K562 (cell line): ENCODE measurements around the gene PIK3R6. TPM values are rescaled to one million over a fixed set of nuclear protein-coding genes. Genes with fewer than 3 reads are reported as not detected.

Experiments
- ATAC-seq: fragments of 200-7000 bp; cut with Tn5 transposase; 3 replicates; pipeline ENCODE4 v1.9.1; 2020; ENCODE audit warnings: moderate library complexity
- BruUV-seq: library from RNA; stranded (reverse); fragments of 400-500 nt; replicated peaks from 2 replicates; lab custom pipeline; 2021; lab: Mats Ljungman, UMichigan
- CTCF ChIA-PET: fragments of 300-600 bp; formaldehyde crosslinking; extraction: SDS; loops from one replicate; lab custom pipeline; 2021; ENCODE audit warnings: low intra/inter-chr PET ratio; lab: Yijun Ruan, JAX
- POLR2A ChIA-PET: fragments of 300-600, 350-650 bp; sonication (Branson Sonifier 250); formaldehyde crosslinking; extraction: SDS; loops from one replicate; lab custom pipeline; 2021; ENCODE audit warnings: antibody characterized with exemption, inconsistent platforms; lab: Yijun Ruan, JAX
- DNase-seq, 4 experiments: peaks; one replicate each; pipeline versions ENCODE4 v3.0.0 to v3.0.0-alpha.2; 2011 to 2018; ENCODE audit warnings: low spot score in 3 of 4, mixed read lengths in 3 of 4; ENCODE audit errors: extremely low read depth in 1 of 4
- FAIRE-seq: peaks from 2 replicates; lab custom pipeline; 2011; peaks lifted over from hg19 to GRCh38; lab: Jason Lieb, UNC
- H2AFZ ChIP-seq: 2 replicates; pipeline ENCODE4 v1.6.0; 2011; ENCODE audit warnings: low read depth, low read length, control low read depth, inconsistent platforms
- H3K27ac ChIP-seq: fragments of 200-600 bp; 3 replicates; pipeline ENCODE4 v1.8.0; 2011; ENCODE audit warnings: low read depth, mild to moderate bottlenecking, control low read depth, inconsistent platforms, low read length, moderate library complexity, mixed read lengths; ENCODE audit errors: extremely low read depth
- H3K27me3 ChIP-seq, 2 experiments: fragments of 300-600 bp in 1 of 2; 2 replicates in 1 of 2; 3 replicates in 1 of 2; pipeline versions ENCODE4 v1.6.0 to v1.8.0; 2011; ENCODE audit warnings: inconsistent platforms in 2 of 2, low read length in 2 of 2, mild to moderate bottlenecking in 1 of 2, mixed read lengths in 1 of 2, moderate library complexity in 1 of 2; ENCODE audit not compliant: control insufficient read depth in 2 of 2, insufficient read depth in 2 of 2
- H3K36me3 ChIP-seq: fragments of 300-600 bp; 3 replicates; pipeline ENCODE4 v1.8.0; 2011; ENCODE audit warnings: mild to moderate bottlenecking, low read length, inconsistent platforms; ENCODE audit not compliant: control insufficient read depth, insufficient read depth
- H3K4me1 ChIP-seq, 2 experiments: fragments of 200-600 bp in 1 of 2; replicated peaks in 1 of 2; 2 replicates in 1 of 2; 3 replicates in 1 of 2; pipeline versions ENCODE4 v1.5.1 to v1.8.0; 2011; ENCODE audit warnings: inconsistent platforms in 2 of 2, low read length in 2 of 2, mild to moderate bottlenecking in 1 of 2, mixed read lengths in 1 of 2, moderate library complexity in 1 of 2; ENCODE audit not compliant: control insufficient read depth in 2 of 2, insufficient read depth in 2 of 2
- H3K4me2 ChIP-seq: 2 replicates; pipeline ENCODE4 v1.6.1; 2011; ENCODE audit warnings: low read length, control low read depth, inconsistent platforms, mixed read lengths; ENCODE audit not compliant: insufficient read depth
- H3K4me3 ChIP-seq: fragments of 200-600 bp; sonication (generic), shearing (Covaris generic); 2 replicates; pipeline ENCODE4 v1.5.1; 2016; ENCODE audit warnings: control low read depth, inconsistent platforms
- H3K79me2 ChIP-seq: fragments of 200-600 bp; 3 replicates; pipeline ENCODE4 v1.8.0; 2011; ENCODE audit warnings: low read length, inconsistent platforms; ENCODE audit not compliant: control insufficient read depth, insufficient read depth
- H3K9ac ChIP-seq, 2 experiments: 2 replicates each; pipeline versions ENCODE4 v1.6.0 to v1.6.1; 2011; ENCODE audit warnings: low read depth in 2 of 2, low read length in 2 of 2, control low read depth in 1 of 2, inconsistent platforms in 1 of 2, mild to moderate bottlenecking in 1 of 2, mixed read lengths in 1 of 2; ENCODE audit not compliant: insufficient read depth in 1 of 2
- H3K9me1 ChIP-seq: one replicate; pipeline ENCODE4 v1.6.0; 2011; ENCODE audit warnings: inconsistent platforms, mild to moderate bottlenecking, low read length, moderate library complexity; ENCODE audit not compliant: control insufficient read depth, insufficient read depth
- H3K9me3 ChIP-seq: replicated peaks from 2 replicates; pipeline ENCODE4 v1.5.1; 2011; ENCODE audit warnings: low read depth, low read length, inconsistent platforms; ENCODE audit not compliant: control insufficient read depth, insufficient read depth
- H4K20me1 ChIP-seq: replicated peaks from 2 replicates; pipeline ENCODE4 v1.6.1; 2011; ENCODE audit warnings: low read length, inconsistent platforms, mixed read lengths; ENCODE audit not compliant: control insufficient read depth, insufficient read depth
- HSF4 ChIP-seq: fragments of 250-450 bp; sonication (Bioruptor Pico); IDR thresholded peaks from 2 replicates; pipeline ENCODE4 v2.1.2; 2022; ENCODE audit warnings: mild to moderate bottlenecking, moderate library complexity, borderline replicate concordance
- MTA2 ChIP-seq: fragments of 450-650 bp; IDR thresholded peaks from 2 replicates; pipeline ENCODE4 v1.6.1; 2016; ENCODE audit warnings: low read depth
- STAT5B ChIP-seq: fragments of 250-450 bp; sonication (Bioruptor Pico); IDR thresholded peaks from 2 replicates; pipeline ENCODE4 v1.8.0; 2021; ENCODE audit warnings: mild to moderate bottlenecking, inconsistent platforms
- WGBS: fragments of 100-300 bp; shearing (Covaris generic); methylation state at CpG from one replicate; pipeline ENCODE4 v1.1.6; 2016; ENCODE audit warnings: low coverage, mixed read lengths; ENCODE audit not compliant: insufficient coverage; ENCODE audit errors: missing lambda C conversion rate; 5-methylcytosine and 5-hydroxymethylcytosine counted together
- in situ Hi-C: fragments of 300-500 bp; cut with MboI; formaldehyde crosslinking; loops from 4 replicates; pipeline ENCODE4 v1.15.0; 2018; ENCODE audit warnings: inconsistent platforms, mixed read lengths
- intact Hi-C: fragments of 100-400 bp; cut with micrococcal nuclease; formaldehyde crosslinking; loops from 2 replicates; pipeline ENCODE4 v1.14.2; 2022
- polyA plus RNA-seq, 8 experiments: library from polyadenylated mRNA; depleted of rRNA in 4 of 8; stranded (reverse) in 5 of 8; unstranded in 3 of 8; fragments of >200 nt; fragmentation: Nextera tagmentation in 2 of 8; fragmentation: Illumina TruSeq in 1 of 8; extraction: Ambion mirVana in 2 of 8; extraction: Trizol in 1 of 8; gene quantifications; 2 replicates each; pipeline versions ENCODE4 v1.2.1 to v1.2.3, GENCODE V29; 2011 to 2014; ENCODE audit warnings: inconsistent platforms in 1 of 8, missing spikeins in 1 of 8
- total RNA-seq, 7 experiments: library from RNA; depleted of rRNA in 6 of 7; stranded (reverse); fragments of >200 nt in 6 of 7; fragmentation: Illumina TruSeq in 2 of 7; extraction: Trizol in 2 of 7; gene quantifications; 2 replicates each; pipeline versions ENCODE4 v1.2.1 to v1.2.3, GENCODE V29; 2011 to 2021; ENCODE audit warnings: low replicate concordance in 1 of 7
- TF ChIP-seq, protein P1 (sequence below), 2 experiments: fragments of 450-650 bp; formaldehyde crosslinking in 1 of 2; IDR thresholded peaks; 2 replicates each; pipeline versions ENCODE4 v1.4.0 to v1.6.1; 2014 to 2020; ENCODE audit warnings: mild to moderate bottlenecking in 2 of 2, borderline replicate concordance in 1 of 2, low read depth in 1 of 2

Gene PIK3R6
- total and polyA plus RNA-seq, 9 of the 15 experiments (the other 6 are each of a cell fraction or from before 2014, with no cell fraction given) = 0.04 TPM; not detected in 8

DNA sequence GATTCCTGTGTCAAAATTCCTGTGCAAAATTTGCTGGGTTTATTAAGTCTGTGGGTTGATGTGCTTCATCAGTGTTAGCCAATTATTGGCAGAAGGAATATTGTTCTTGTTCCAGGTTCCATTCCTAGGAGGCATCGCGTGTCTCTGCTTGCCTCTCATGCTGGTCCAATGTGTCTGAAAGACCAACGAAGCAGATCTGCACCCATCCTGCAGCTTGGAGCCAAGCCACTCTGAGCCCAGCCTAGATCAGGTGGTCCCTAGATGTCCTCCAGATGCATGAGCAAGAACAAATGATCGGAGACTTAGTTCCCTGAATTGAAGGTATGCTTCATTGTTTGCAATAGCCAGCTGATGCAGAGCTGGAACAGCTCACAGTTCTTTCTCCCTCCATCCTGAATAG lies 10.5 kb upstream of the PIK3R6 start:
- CTCF ChIA-PET = no interaction called here
- no peak for ATAC-seq

DNA sequence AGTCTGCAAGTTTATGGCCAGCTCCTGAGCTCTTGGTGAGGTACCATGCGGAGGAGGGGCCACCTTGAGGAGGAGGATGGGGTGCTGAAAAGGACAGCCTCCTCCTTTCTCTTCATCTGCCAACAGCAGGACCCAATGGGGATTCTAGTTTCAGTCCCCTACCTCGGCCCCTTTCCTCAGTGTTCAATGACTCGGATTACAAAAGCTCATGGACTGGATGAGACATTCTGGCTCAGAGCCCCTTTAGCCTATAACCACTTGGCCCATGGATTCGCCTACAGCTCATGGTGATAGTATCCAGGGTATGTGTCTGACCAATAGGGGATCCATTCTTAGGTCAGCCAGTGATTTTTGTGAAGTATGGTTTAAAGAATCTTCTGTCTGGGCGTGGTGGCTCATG lies 8.5 kb upstream of the PIK3R6 start:
- POLR2A ChIA-PET = no interaction called here
- H3K27me3 ChIP-seq = peaks cover 0 to 33% of the 10 kb centered on the region in 2 experiments; a peak in 3 of 5 replicates
- intact Hi-C loops = no loop called here

More for the DNA sequence above, 10.5 kb upstream of the PIK3R6 start:
- Histone ChIP-seq H3K27ac (no peak overlapping the region), H3K4me1 (no peaks in the 10 kb centered on the region; a peak in 1 of 5 replicates), H3K27me3 (peaks cover 0 to 29% of the 10 kb centered on the region in 2 experiments; a peak in 3 of 5 replicates), H3K79me2 (no peaks in the 10 kb centered on the region), H3K36me3 (no peaks in the 10 kb centered on the region), H2AFZ (no peak overlapping the region), H4K20me1 (no peaks in the 10 kb centered on the region), H3K9me1 (no peaks in the 10 kb centered on the region), H3K4me2 (no peak overlapping the region), H3K4me3 (no peak overlapping the region), H3K9me3 (no peaks in the 10 kb centered on the region)
- in situ Hi-C loops = no loop called here
- FAIRE-seq (no peak), DNase-seq (no peak)
- WGBS = 0% methylated on average over 4 of the region's 4 CpGs
- BruUV-seq = no TSS peak
- POLR2A ChIA-PET = no interaction called here
- intact Hi-C loops = no loop called here
- TF ChIP-seq HSF4 (CRISPR knock-in tag) (no peak), MTA2 (no peak)
- TF ChIP-seq, all 486 proteins: peak for 0
- H3K9ac ChIP-seq = no peak overlapping the region

More for the DNA sequence above, 8.5 kb upstream of the PIK3R6 start:
- H3K4me1 ChIP-seq = no peaks in the 10 kb centered on the region
- H3K9ac ChIP-seq = no peak overlapping the region
- H3K4me3 ChIP-seq = no peak overlapping the region
- ATAC-seq (no peak), DNase-seq (no peak), FAIRE-seq (no peak)
- H3K27ac ChIP-seq = no peak overlapping the region
- no peaks in the 10 kb centered on the region for H4K20me1 ChIP-seq
- no peak overlapping the region for H3K4me2 ChIP-seq
- TF ChIP-seq, protein P1, sequence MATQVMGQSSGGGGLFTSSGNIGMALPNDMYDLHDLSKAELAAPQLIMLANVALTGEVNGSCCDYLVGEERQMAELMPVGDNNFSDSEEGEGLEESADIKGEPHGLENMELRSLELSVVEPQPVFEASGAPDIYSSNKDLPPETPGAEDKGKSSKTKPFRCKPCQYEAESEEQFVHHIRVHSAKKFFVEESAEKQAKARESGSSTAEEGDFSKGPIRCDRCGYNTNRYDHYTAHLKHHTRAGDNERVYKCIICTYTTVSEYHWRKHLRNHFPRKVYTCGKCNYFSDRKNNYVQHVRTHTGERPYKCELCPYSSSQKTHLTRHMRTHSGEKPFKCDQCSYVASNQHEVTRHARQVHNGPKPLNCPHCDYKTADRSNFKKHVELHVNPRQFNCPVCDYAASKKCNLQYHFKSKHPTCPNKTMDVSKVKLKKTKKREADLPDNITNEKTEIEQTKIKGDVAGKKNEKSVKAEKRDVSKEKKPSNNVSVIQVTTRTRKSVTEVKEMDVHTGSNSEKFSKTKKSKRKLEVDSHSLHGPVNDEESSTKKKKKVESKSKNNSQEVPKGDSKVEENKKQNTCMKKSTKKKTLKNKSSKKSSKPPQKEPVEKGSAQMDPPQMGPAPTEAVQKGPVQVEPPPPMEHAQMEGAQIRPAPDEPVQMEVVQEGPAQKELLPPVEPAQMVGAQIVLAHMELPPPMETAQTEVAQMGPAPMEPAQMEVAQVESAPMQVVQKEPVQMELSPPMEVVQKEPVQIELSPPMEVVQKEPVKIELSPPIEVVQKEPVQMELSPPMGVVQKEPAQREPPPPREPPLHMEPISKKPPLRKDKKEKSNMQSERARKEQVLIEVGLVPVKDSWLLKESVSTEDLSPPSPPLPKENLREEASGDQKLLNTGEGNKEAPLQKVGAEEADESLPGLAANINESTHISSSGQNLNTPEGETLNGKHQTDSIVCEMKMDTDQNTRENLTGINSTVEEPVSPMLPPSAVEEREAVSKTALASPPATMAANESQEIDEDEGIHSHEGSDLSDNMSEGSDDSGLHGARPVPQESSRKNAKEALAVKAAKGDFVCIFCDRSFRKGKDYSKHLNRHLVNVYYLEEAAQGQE (IDR thresholded peaks at IDR 0.05; ENCODE audit: borderline replicate concordance) = 0 out of 2 replicates have a peak, but pooled peaks have one; percentile 11
- TF ChIP-seq, protein P1 (CRISPR knock-in tag; IDR thresholded peaks at IDR 0.05; ENCODE audit: low read depth) = no peak
- no peak for TF ChIP-seq STAT5B (CRISPR knock-in tag)
- no peaks in the 10 kb centered on the region for H3K9me1 ChIP-seq
- H3K79me2 ChIP-seq = no peaks in the 10 kb centered on the region
- no peaks in the 10 kb centered on the region for H3K9me3 ChIP-seq
- in situ Hi-C loops = no loop called here
- H3K36me3 ChIP-seq = no peaks in the 10 kb centered on the region
- 5% methylated on average over 5 of the region's 5 CpGs for WGBS
- CTCF ChIA-PET = no interaction called here
- no TSS peak for BruUV-seq
- H2AFZ ChIP-seq = no peak overlapping the region
